Neuron (in vitro differentiated cells): Measurements from ENCODE around the gene TOR2A.
"Not testable (repeated sequence)": the region's sequence is repeated elsewhere in the genome, so short reads cannot be mapped to it uniquely, and the experiment has no call there.

Source experiments
- H2AFZ ChIP-seq: one replicate; pipeline ENCODE4 v1.6.1; 2013; ENCODE audit warnings: low read depth, mild to moderate bottlenecking, inconsistent platforms, low read length, moderate library complexity
- H3K27me3 ChIP-seq: one replicate; pipeline ENCODE4 v1.6.1; 2013; ENCODE audit warnings: low read length; ENCODE audit not compliant: insufficient read depth
- H3K36me3 ChIP-seq: one replicate; pipeline ENCODE4 v1.6.1; 2013; ENCODE audit warnings: low read length; ENCODE audit not compliant: insufficient read depth
- H3K4me1 ChIP-seq: one replicate; pipeline ENCODE4 v1.6.1; 2013; ENCODE audit warnings: low read length; ENCODE audit not compliant: insufficient read depth
- H3K4me3 ChIP-seq: 2 replicates; pipeline ENCODE4 v1.5.1; 2013; ENCODE audit warnings: mild to moderate bottlenecking, low read length, moderate library complexity
- H3K9me3 ChIP-seq: one replicate; pipeline ENCODE4 v1.6.1; 2013; ENCODE audit warnings: low read length

The TOR2A gene

DNA sequence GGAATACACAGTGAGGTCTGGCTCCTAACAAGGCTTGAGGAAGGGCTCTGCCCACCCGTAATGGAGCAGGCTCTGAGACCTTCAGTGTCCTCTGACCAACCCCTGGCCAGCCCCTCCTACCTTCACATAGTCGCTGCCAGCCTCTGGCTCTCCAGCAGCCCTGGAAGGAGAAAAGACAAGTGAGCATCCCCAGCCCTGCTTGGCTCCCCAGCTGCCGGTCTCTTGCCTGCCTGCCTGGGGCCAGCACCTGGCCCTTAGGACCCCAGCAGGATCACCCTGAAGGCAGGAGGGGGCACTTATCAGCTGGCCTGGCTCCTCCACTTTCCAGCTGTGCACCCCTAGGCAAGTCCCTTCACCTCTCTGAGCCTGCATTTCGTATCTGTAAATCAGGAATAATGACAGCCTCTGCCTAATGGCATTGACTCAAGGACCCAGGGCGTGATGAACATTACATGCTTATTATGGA lies 26.4 kb upstream of the TOR2A start:
- H3K36me3 ChIP-seq: no peaks in the 10 kb centered on the region
- no peak overlapping the region for H2AFZ ChIP-seq
- H3K9me3 ChIP-seq: no peaks in the 10 kb centered on the region
- H3K4me1 ChIP-seq: no peaks in the 10 kb centered on the region
- H3K4me3 ChIP-seq: no peak overlapping the region
- peaks cover 29% of the 10 kb centered on the region for H3K27me3 ChIP-seq

DNA sequence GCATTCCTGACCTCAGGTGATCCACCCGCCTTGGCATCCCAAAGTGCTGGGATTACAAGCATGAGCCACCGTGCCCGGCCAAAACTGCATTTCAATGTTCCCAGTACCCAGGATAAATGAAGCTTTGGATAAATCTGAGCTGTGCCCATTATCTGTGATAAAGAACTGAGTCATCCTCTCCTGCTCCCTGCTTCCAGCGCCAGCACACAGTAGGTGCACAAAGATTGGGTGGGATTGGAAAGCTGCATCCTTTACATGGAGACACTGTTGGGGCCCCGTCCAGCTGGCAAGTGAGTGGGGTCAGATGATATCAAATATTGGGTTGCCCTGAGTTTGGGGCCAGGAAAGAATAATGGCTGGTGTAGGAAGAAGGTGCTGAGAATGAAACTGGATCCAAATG lies 26.0 kb upstream of the TOR2A start:
- Histone ChIP-seq H3K9me3 (no peaks in the 10 kb centered on the region), H2AFZ (no peak overlapping the region), H3K27me3 (peaks cover 30% of the 10 kb centered on the region), H3K4me3 (no peak overlapping the region), H3K36me3 (no peaks in the 10 kb centered on the region), H3K4me1 (no peaks in the 10 kb centered on the region)

DNA sequence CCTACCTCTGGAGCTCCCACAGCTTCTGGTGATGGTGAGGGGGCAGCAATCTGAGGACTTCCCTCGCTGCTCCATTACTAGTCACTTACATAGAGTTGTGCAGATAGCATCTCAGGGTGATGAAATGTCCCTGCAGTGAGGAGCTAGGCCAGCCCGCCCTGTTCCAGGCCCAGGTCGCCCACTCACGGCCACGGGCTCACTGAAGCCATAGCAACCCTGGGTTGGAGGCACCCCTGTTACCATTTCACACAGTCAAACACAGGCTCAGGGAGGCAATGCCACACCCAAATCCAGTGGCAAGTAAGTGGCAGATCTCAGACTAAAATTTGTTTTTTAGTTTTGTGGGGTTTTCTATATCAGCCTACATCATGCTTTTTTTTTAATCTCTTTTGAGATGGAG lies 23.7 kb upstream of the TOR2A start:
- Histone ChIP-seq H3K36me3 (no peaks in the 10 kb centered on the region), H3K4me3 (no peak overlapping the region), H2AFZ (no peak overlapping the region), H3K27me3 (peaks cover 39% of the 10 kb centered on the region), H3K4me1 (peaks cover 13% of the 10 kb centered on the region), H3K9me3 (no peaks in the 10 kb centered on the region)

DNA sequence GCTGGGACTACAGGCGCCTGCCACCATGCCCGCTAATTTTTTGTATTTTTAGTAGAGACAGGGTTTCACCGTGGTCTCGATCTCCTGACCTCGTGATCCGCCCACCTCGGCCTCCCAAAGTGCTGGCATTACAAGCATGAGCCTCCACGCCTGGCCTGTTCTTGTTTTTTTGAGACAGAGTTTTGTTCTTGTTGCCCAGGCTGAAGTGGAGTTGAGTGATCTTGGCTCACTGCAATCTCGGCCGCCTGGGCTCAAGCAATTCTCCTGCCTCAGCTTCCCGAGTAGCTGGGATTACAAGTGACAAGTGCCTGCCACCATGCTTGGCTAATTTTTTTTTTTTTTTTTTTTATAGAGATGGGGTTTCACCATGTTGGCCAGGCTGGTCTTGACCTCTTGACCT lies 21.7 kb upstream of the TOR2A start:
- peaks cover 13% of the 10 kb centered on the region for H3K4me1 ChIP-seq
- H3K27me3 ChIP-seq: peaks cover 31% of the 10 kb centered on the region
- not testable (repeated sequence) for H2AFZ ChIP-seq, H3K4me3 ChIP-seq, H3K9me3 ChIP-seq, H3K36me3 ChIP-seq

DNA sequence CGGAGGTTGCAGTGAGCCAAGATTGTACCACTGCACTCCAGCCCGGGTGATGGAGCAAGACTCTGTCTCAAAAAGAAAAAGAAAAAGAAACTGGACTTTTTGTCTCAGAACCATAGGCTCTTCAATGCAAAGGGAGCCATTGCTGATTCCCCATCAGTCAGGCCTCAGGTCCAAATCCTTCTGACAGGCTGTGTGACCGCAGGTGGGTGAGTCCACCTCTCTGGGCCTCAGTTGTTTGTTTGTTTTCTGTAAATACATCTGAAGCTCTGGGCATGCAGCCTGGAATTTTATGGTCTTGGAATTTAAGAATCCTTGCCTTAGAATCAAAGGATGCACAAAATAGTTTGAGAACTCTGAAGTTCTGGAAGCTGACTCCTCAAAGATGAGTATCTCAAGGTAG lies 21.1 kb upstream of the TOR2A start:
- Histone ChIP-seq H3K4me1 (peaks cover 13% of the 10 kb centered on the region), H3K4me3 (no peak overlapping the region), H3K36me3 (no peaks in the 10 kb centered on the region), H3K27me3 (peaks cover 28% of the 10 kb centered on the region), H3K9me3 (no peaks in the 10 kb centered on the region), H2AFZ (no peak overlapping the region)

DNA sequence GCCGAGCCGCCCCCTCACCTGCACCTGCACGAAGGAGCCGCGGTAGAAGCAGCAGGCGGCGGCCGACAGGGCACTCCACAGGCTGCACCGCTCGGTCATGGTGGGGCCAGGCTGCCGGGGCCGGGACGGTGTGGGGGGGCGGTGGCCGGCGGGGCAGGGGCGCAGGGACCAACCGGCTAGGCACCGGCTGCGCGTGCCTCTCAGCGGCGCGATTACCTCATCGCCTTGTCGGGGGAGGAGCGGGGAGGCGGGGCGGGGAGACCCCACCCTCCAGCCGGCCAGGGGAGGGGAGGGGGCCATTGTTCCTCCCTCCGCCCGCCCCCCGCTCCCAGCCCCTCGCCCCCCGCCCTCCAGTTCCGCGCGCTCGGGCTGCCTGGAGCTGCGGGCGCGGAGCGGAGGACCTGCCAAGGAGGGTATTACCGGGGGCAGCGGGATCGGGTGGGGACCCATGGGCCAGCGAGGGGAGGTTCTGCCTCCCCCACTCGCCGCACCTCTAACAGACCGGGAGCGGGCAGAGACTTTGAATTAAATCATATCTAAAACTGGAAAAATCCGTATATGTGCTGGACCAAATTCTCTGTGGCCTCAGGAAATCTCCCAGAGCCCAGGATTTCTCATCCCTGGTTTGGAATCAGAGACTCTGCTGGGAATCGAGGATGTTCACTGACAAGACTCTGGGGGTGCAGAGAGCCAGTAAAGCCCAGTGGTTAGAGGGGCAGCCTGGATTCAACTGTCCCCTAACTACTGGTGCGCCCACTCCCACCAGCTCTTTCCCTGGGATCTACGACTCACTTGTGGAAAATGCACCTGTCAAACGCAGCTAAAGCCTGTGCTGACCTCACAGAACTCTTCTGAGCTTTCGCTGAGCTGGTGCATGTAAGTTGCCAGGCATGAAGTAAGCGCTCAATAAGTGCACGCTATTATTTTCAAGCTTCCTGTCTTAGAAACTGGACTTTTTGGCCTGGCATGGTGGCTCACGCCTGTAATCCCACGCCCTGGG lies 20.3 kb upstream of the TOR2A start:
- Histone ChIP-seq H3K36me3 (no peaks in the 10 kb centered on the region), H2AFZ (peak overlapping the region; percentile 65), H3K27me3 (peaks cover 26% of the 10 kb centered on the region), H3K9me3 (no peaks in the 10 kb centered on the region), H3K4me3 (peak overlapping the region; percentile 55), H3K4me1 (peaks cover 13% of the 10 kb centered on the region)

DNA sequence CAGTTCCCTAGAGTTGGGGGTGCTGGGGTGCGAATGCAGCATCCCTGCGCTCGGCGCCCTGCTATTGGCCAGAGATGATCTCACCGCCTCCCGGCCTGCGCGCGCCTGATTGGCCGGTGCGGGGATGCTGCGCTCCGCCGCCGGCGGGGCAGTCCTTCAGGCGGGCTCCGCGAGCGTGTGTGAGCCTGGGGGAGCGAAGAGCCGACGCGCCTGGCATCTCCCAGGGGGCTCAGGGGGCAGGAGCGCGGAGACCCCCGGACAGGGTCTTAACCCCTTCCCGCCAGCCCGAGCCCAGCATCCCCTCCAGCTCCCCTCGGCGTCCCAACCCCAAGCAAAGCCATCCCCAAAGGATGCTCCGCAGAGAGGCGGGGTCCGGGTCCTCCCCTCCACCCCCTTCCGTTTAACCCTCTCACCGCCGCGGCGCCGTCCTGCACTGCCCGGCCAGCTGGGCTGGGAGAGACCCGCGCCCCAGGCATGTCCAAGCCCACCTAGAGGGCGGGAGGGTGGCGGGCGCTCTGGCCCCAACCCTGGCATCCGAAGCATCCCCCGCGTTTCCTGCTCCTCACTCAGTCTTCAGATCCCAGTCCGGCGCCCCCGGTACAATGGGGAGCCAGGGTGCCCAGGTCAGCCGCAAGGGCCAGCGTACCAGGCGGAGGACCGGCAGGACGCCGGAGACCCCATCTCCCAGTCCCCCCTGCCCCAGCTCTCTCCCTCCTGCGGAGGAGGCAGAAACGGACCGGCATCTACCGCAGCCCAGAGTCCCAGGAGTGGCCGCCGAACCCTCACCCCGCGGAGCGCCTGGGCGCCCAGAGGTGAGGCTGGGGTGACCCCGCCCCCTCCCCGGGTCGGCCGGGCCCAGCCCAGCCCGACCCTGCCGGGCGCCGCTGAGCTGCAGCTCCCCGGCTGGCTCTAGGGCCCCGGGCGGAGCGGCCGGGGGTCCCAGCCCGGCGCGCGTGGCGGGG lies 19.3 kb upstream of the TOR2A start:
- H3K4me1 ChIP-seq: peaks cover 13% of the 10 kb centered on the region
- peak overlapping the region; percentile 55 for H3K4me3 ChIP-seq
- peak overlapping the region; percentile 65 for H2AFZ ChIP-seq
- H3K36me3 ChIP-seq: peaks cover under 1% of the 10 kb centered on the region
- H3K9me3 ChIP-seq: no peaks in the 10 kb centered on the region
- H3K27me3 ChIP-seq: peaks cover 27% of the 10 kb centered on the region

DNA sequence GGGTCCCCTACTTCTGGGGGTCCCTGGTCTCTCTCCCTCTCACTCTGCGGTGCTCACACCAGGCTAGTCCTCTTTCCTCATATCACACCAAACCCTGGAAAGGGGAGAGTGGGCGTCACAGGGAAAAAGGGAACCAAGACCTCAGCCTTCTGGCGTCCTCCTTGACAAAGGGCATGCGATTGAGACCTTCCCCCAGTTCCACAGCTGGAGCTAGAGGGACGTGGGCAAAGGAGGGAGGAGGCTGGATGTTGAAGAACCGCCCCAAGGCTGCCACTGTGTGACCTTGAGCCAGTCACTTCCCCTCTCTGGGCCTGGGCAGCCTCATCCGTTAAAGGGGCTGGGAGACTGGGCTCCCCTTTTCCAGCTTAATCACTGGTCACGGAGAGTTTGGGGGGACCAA lies 18.5 kb upstream of the TOR2A start:
- H3K36me3 ChIP-seq: peaks cover 6% of the 10 kb centered on the region
- H2AFZ ChIP-seq: no peak overlapping the region
- H3K9me3 ChIP-seq: no peaks in the 10 kb centered on the region
- H3K4me3 ChIP-seq: peak overlapping the region; percentile 55
- peaks cover 13% of the 10 kb centered on the region for H3K4me1 ChIP-seq
- H3K27me3 ChIP-seq: peaks cover 28% of the 10 kb centered on the region

DNA sequence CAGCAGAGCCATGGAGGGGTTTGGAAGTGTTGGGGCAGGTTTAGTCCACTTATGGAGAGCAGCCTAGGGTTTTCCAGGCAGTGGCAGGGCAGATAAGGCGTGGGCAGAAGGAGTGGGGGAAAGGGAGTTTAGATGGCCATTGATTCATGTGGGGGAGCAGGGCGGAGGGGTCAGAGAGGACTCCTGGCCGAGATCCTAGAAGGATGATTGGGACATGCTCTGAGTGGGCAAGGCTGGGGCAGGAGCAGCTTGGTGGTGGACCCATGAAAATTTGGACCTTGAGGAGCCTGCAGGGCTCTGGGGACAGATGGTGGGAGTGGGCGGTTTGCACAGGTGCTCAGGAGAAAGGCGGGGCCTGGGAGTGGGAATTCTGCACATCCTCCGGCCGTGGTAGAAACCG lies 18.1 kb upstream of the TOR2A start:
- no peak overlapping the region for H3K4me3 ChIP-seq
- peaks cover 27% of the 10 kb centered on the region for H3K27me3 ChIP-seq
- no peak overlapping the region for H2AFZ ChIP-seq
- peaks cover 6% of the 10 kb centered on the region for H3K36me3 ChIP-seq
- H3K4me1 ChIP-seq: peaks cover 13% of the 10 kb centered on the region
- H3K9me3 ChIP-seq: no peaks in the 10 kb centered on the region

DNA sequence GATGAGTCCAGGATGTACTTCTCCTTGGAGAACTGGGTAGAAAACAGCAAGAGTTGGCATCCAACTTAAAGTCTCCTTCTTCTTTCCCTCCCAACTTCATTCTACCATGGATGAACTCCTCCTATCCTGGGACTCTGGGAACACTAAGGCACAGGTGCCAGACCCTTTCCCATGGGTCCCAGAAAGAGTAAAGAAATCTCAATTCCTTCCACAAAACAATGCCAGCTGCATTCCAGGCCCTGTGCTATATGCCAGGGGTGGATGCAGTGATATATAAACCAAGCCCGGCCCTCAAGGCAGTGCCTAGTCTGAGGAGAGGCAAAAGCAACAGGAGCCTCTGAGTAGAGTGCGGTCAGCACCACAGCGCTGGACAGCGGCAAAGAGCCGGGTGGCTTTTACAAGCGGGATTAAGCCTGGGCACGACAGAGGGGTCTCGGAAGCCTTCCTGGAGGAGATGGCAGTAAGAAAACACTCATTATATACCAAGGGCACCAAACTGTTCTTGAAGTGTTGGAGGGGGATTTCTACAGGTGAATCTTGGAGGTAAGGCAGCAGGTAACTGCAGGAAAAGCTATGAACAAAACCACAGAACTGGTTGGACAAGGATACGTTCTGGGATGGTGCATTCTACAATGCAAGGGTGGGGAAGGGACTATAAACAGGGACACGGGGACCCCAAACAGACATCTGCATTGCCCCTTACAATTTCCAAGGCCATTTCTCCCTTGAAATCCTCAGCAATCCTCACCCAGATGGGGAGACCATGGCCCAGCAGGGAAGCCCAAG lies 16.4 kb upstream of the TOR2A start:
- Histone ChIP-seq H3K27me3 (peaks cover 29% of the 10 kb centered on the region), H3K36me3 (peaks cover 6% of the 10 kb centered on the region), H2AFZ (no peak overlapping the region), H3K4me1 (peaks cover 13% of the 10 kb centered on the region), H3K9me3 (no peaks in the 10 kb centered on the region), H3K4me3 (no peak overlapping the region)

DNA sequence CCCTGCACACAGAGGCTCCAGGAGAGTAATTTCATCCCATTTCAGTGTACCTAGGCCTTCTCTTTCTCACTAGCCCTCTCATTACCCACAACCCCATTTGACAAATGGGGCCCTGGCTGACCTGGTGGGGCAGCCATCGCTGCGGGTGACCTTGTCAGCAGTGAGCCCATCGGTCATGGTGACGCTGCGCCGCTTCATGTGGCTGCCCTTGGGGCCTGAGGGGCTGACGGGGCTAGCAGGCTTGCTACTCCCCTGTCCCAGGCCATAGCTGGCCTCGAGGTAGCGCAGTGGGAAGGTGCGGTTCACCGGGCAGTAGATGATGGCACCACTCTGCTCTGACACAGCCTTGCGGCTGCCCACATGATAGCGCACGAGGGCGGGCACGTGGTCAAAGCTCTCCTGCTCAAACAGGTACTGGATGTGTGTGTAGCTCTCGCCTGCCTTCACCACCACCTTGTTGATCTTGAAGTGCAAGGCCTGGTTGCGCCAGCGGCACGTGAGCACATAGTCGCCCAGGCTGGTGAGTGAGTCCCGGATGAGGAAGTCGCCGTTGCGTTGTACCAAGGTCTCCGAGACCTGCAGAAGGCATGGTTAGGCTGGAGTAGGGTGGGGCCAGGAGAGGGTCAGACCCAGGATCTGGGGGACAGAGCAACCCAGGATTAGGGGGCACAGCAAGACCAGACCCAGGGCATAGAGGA lies 14.1 kb upstream of the TOR2A start:
- H3K9me3 ChIP-seq: no peaks in the 10 kb centered on the region
- no peaks in the 10 kb centered on the region for H3K4me1 ChIP-seq
- peaks cover 18% of the 10 kb centered on the region for H3K27me3 ChIP-seq
- H3K36me3 ChIP-seq: peaks cover 6% of the 10 kb centered on the region
- no peak overlapping the region for H2AFZ ChIP-seq
- H3K4me3 ChIP-seq: no peak overlapping the region

DNA sequence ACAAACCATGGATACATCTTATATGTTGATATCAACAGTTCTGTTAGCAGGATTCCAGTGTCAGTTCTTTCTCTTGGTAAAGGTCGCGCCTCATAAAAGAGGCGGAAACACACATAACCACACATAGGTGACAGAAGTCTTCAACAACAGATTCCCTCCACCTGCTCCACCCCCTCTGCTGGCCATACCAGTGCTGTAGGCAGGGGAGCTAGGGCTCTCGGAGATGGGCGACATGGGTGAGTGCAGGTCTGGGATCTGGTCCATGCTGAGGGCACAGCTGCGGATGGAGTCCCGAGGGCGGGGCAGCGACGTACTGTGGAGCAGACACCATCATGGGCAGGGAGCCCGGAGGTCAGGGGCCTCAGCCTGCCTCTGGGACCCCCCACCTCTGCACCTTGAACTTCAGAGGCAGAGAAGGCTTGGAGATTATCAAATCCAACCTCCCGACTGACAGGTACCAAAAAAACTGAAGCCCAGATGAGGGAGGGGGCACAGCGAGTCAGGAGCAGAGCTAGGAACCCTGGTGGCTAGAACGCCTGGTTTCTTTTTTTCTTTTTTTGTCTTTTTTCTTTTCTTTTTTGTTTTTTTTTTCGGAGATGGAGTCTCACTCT lies 12.0 kb upstream of the TOR2A start:
- peaks cover 6% of the 10 kb centered on the region for H3K36me3 ChIP-seq
- H3K27me3 ChIP-seq: peaks cover 12% of the 10 kb centered on the region
- H3K4me1 ChIP-seq: peaks cover 9% of the 10 kb centered on the region
- H2AFZ ChIP-seq: no peak overlapping the region
- H3K9me3 ChIP-seq: no peaks in the 10 kb centered on the region
- H3K4me3 ChIP-seq: no peak overlapping the region
